PC-3 (cell line): Measurements from ENCODE around the gene ARNT2. TPM values are rescaled to one million over a fixed set of nuclear protein-coding genes. Genes with fewer than 3 reads are reported as not detected.

Source experiments
- ATAC-seq: fragments of 200-7000 bp; cut with Tn5 transposase; 2 replicates; pipeline ENCODE4 v1.9.1; 2020; ENCODE audit warnings: mild to moderate bottlenecking, moderate library complexity
- BruUV-seq: library from RNA; stranded (reverse); fragments of 400-500 nt; replicated peaks from 2 replicates; lab custom pipeline; 2021; lab: Mats Ljungman, UMichigan
- CTCF ChIA-PET: fragments of 300-600 bp; sonication (Branson Sonifier 250); formaldehyde crosslinking; loops from one replicate; lab custom pipeline; 2022; ENCODE audit warnings: antibody characterized with exemption; lab: Charles Lee
- POLR2A ChIA-PET: fragments of 300-600 bp; sonication (Branson Sonifier 250); formaldehyde crosslinking; loops from one replicate; lab custom pipeline; 2022; ENCODE audit warnings: antibody characterized with exemption; ENCODE audit not compliant: unreplicated experiment; lab: Charles Lee
- DNase-seq: peaks from one replicate; pipeline ENCODE4 v3.0.0-alpha.2; 2015
- H2AFZ ChIP-seq: fragments of 300-600 bp; sonication (generic); 2 replicates; pipeline ENCODE4 v1.6.0; 2016; ENCODE audit warnings: antibody characterized with exemption, low read length
- H3F3A ChIP-seq: fragments of 300-600 bp; sonication (generic); one replicate; pipeline ENCODE4 v1.6.0; 2017; ENCODE audit warnings: antibody characterized with exemption, low read length, control low read depth, mild to moderate bottlenecking; ENCODE audit not compliant: unreplicated experiment
- H3K27ac ChIP-seq: fragments of 300-600 bp; sonication (generic); 2 replicates; pipeline ENCODE4 v1.5.1; 2016; ENCODE audit warnings: mild to moderate bottlenecking, low read length
- H3K27me3 ChIP-seq: fragments of 300-600 bp; sonication (generic); 2 replicates; pipeline ENCODE4 v1.6.1; 2016; ENCODE audit warnings: low read length, mixed read lengths
- H3K36me3 ChIP-seq: fragments of 300-600 bp; sonication (generic); 2 replicates; pipeline ENCODE4 v1.6.1; 2016; ENCODE audit warnings: low read depth, mixed run types, low read length, mixed read lengths
- H3K4me1 ChIP-seq: fragments of 300-600 bp; sonication (generic); 2 replicates; pipeline ENCODE4 v1.5.1; 2016; ENCODE audit warnings: low read length; ENCODE audit not compliant: insufficient read depth
- H3K4me2 ChIP-seq: fragments of 300-600 bp; sonication (generic); 2 replicates; pipeline ENCODE4 v1.6.0; 2016; ENCODE audit warnings: low read length
- H3K4me3 ChIP-seq: fragments of 300-600 bp; sonication (generic); 2 replicates; pipeline ENCODE4 v1.5.1; 2016; ENCODE audit warnings: mild to moderate bottlenecking, low read length, mixed read lengths
- H3K79me2 ChIP-seq: fragments of 300-600 bp; sonication (generic); 2 replicates; pipeline ENCODE4 v1.6.1; 2017; ENCODE audit warnings: low read length, mixed read lengths
- H3K9ac ChIP-seq: fragments of 300-600 bp; sonication (generic); 2 replicates; pipeline ENCODE4 v1.6.0; 2016; ENCODE audit warnings: mild to moderate bottlenecking, low read length
- H3K9me2 ChIP-seq: fragments of 300-600 bp; sonication (generic); replicated peaks from 2 replicates; pipeline ENCODE4 v1.6.1; 2016; ENCODE audit warnings: mixed run types, low read length, mixed read lengths
- H3K9me3 ChIP-seq: fragments of 300-600 bp; sonication (generic); 2 replicates; pipeline ENCODE4 v1.6.1; 2016; ENCODE audit warnings: low read length, mixed read lengths
- H4K20me1 ChIP-seq: fragments of 300-600 bp; sonication (generic); 2 replicates; pipeline ENCODE4 v1.6.1; 2016; ENCODE audit warnings: low read length, mixed read lengths
- EZH2 ChIP-seq: fragments of 300-600 bp; sonication (generic); IDR thresholded peaks from one replicate; pipeline ENCODE4 v1.6.1; 2017; ENCODE audit warnings: antibody characterized with exemption, mild to moderate bottlenecking, low read length; ENCODE audit not compliant: unreplicated experiment
- EZH2phosphoT487 ChIP-seq: fragments of 300-600 bp; sonication (generic); IDR thresholded peaks from 2 replicates; pipeline ENCODE4 v1.6.1; 2018; ENCODE audit warnings: mild to moderate bottlenecking, antibody characterized with exemption, low read length, borderline replicate concordance
- intact Hi-C: fragments of 100-400 bp; cut with micrococcal nuclease; formaldehyde crosslinking; loops from 2 replicates; pipeline ENCODE4 v1.9.0; 2023
- total RNA-seq: library from RNA; depleted of rRNA; stranded (reverse); fragments of >200 nt; gene quantifications from 2 replicates; pipeline ENCODE4 v1.2.3, GENCODE V29; 2014
- TF ChIP-seq, protein P1 (sequence below): fragments of 300-600 bp; sonication (generic); conservative IDR thresholded peaks from 2 replicates; pipeline ENCODE4 v1.5.1; 2017; ENCODE audit warnings: antibody characterized with exemption, low read depth, mild to moderate bottlenecking, low read length

The ARNT2 gene
- total RNA-seq, 1 experiment from 2014 or later = 0.11 TPM

DNA sequence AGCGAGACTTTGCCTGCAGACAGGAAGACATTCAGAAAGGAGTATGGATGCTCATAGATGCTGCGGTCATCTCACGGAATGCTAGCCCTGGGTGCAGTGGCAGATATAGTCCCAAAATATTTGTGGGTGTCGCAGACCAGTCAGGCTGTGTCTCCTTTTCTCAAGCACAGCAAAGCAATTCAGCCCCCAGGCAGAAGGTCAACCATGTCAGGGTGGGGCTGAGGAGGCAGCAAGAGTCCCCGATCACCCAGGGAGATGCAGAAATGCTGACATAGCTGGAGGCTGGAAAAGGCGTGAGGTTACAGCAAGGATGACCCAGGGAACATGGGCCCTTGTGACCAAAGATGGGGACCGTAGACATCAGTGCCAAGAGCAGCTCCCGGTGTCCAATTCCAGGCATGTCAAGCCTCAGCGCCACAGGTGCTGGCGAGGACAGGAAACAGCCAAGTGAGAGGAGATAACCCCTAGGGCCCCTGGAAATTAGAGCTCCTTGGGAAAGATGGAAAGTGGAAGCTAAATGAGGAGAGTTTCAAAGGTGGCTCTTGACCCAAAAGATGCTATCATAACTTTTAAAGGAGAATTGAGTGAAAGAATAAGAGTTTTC is 209.7 kb downstream of the ARNT2 start:
- H3K4me3 ChIP-seq = no peak overlapping the region
- H3F3A ChIP-seq = no peaks in the 10 kb centered on the region
- no peaks in the 10 kb centered on the region for H3K36me3 ChIP-seq
- H3K79me2 ChIP-seq = no peaks in the 10 kb centered on the region
- no TSS peak for BruUV-seq
- ChIA-PET POLR2A (no interaction called here), CTCF (no interaction called here)
- no peaks in the 10 kb centered on the region for H4K20me1 ChIP-seq
- intact Hi-C loops = no loop called here
- no peaks in the 10 kb centered on the region for H3K9me2 ChIP-seq
- no peaks in the 10 kb centered on the region for H3K27me3 ChIP-seq
- H3K4me2 ChIP-seq = no peak overlapping the region
- TF ChIP-seq, protein P1, sequence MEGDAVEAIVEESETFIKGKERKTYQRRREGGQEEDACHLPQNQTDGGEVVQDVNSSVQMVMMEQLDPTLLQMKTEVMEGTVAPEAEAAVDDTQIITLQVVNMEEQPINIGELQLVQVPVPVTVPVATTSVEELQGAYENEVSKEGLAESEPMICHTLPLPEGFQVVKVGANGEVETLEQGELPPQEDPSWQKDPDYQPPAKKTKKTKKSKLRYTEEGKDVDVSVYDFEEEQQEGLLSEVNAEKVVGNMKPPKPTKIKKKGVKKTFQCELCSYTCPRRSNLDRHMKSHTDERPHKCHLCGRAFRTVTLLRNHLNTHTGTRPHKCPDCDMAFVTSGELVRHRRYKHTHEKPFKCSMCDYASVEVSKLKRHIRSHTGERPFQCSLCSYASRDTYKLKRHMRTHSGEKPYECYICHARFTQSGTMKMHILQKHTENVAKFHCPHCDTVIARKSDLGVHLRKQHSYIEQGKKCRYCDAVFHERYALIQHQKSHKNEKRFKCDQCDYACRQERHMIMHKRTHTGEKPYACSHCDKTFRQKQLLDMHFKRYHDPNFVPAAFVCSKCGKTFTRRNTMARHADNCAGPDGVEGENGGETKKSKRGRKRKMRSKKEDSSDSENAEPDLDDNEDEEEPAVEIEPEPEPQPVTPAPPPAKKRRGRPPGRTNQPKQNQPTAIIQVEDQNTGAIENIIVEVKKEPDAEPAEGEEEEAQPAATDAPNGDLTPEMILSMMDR = no peak
- TF ChIP-seq EZH2 = no peak
- TF ChIP-seq EZH2phosphoT487 = no peak
- no peak overlapping the region for H3K27ac ChIP-seq
- no peak overlapping the region for H3K9ac ChIP-seq
- H3K9me3 ChIP-seq = no peaks in the 10 kb centered on the region
- no peak for DNase-seq
- 0 out of 2 replicates have a peak, but pooled peaks cover 2% of the 10 kb centered on the region for H3K4me1 ChIP-seq
- no peak for ATAC-seq
- no peak overlapping the region for H2AFZ ChIP-seq

DNA sequence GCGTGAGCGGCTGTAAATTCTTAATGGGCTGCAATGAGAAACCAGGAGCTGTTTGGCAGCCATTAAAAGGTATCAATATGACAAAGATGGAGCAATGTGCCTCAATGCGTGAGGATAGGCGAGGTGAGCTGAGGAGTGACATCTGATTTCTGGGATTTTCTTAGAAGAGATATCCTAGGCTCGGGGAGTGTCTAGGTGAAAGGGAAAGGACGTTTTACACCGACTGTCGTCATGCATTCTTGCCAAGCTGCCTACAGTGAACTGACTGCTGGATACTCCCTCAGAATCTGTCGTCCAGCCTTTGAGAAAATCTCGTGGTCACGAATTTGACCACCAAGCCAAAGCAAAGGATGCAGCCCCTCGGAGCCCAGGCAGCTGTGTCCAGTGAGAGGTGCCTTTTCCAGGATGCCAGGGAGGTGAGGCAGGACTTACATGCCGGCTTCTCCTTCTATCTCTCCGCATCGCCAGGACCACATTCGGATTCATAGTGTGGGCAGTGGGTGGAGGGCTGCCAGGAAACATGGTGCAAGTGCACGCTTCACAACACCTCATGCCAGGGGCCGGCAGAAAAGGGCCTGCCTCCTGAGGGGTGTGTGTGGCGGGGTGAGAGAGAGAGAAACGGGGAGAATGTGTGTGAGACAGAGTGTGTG is 210.7 kb downstream of the ARNT2 start:
- no peaks in the 10 kb centered on the region for H3K79me2 ChIP-seq
- H2AFZ ChIP-seq = no peak overlapping the region
- H3K4me2 ChIP-seq = no peak overlapping the region
- no peaks in the 10 kb centered on the region for H4K20me1 ChIP-seq
- intact Hi-C loops = no loop called here
- no peak overlapping the region for H3K9ac ChIP-seq
- H3K9me3 ChIP-seq = no peaks in the 10 kb centered on the region
- CTCF ChIA-PET = no interaction called here
- DNase-seq = no peak
- POLR2A ChIA-PET = no interaction called here
- H3F3A ChIP-seq = no peaks in the 10 kb centered on the region
- no TSS peak for BruUV-seq
- H3K9me2 ChIP-seq = no peaks in the 10 kb centered on the region
- no peaks in the 10 kb centered on the region for H3K36me3 ChIP-seq
- H3K4me3 ChIP-seq = no peak overlapping the region
- TF ChIP-seq, protein P1 = no peak
- TF ChIP-seq EZH2phosphoT487 (no peak), EZH2 (no peak)
- H3K27me3 ChIP-seq = no peaks in the 10 kb centered on the region
- H3K4me1 ChIP-seq = no peaks in the 10 kb centered on the region
- no peak overlapping the region for H3K27ac ChIP-seq
- no peak for ATAC-seq

DNA sequence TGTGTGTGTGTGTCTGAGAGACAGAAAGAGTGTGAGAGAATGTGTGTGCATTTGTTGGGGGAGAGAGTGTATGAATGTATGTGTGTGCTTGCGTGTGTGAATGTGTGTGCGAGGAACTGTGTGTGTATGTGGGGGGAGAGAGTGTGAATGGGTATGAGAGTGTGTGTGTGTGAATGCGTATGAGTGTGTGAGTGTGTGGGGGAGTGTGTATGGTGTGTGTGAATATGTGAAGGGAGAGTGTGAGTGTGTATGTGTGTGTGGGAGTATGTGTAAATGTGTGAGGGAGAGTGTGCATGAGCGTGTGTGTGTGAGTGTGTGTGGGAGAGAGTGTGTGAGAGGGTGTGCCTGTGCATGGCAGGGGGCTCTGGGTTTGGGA is 211.2 kb downstream of the ARNT2 start:
- ATAC-seq (no peak), DNase-seq (no peak)
- H3K9me2 ChIP-seq = no peaks in the 10 kb centered on the region
- CTCF ChIA-PET = no interaction called here
- H3K36me3 ChIP-seq = no peaks in the 10 kb centered on the region
- no TSS peak for BruUV-seq
- H3F3A ChIP-seq = no peaks in the 10 kb centered on the region
- H3K27ac ChIP-seq = no peak overlapping the region
- H3K4me2 ChIP-seq = no peak overlapping the region
- no peak overlapping the region for H3K4me3 ChIP-seq
- H3K9ac ChIP-seq = no peak overlapping the region
- no peak overlapping the region for H2AFZ ChIP-seq
- POLR2A ChIA-PET = no interaction called here
- no peaks in the 10 kb centered on the region for H3K27me3 ChIP-seq
- H4K20me1 ChIP-seq = no peaks in the 10 kb centered on the region
- TF ChIP-seq, protein P1 = no peak
- TF ChIP-seq EZH2 (no peak), EZH2phosphoT487 (no peak)
- H3K4me1 ChIP-seq = 0 out of 2 replicates have a peak, but pooled peaks cover 3% of the 10 kb centered on the region
- H3K79me2 ChIP-seq = no peaks in the 10 kb centered on the region
- no peaks in the 10 kb centered on the region for H3K9me3 ChIP-seq
- intact Hi-C loops = no loop called here
